IMR-90 (cell line): ENCODE results near the gene PRR5L. TPM values are rescaled to one million over a fixed set of nuclear protein-coding genes. Genes with fewer than 3 reads are reported as not detected.

Experiments
- ATAC-seq: fragments of 200-7000 bp; cut with Tn5 transposase; 2 replicates; pipeline ENCODE4 v1.9.1; 2020; ENCODE audit warnings: low read depth, mild to moderate bottlenecking, moderate library complexity
- BruUV-seq: library from RNA; stranded (reverse); fragments of 400-500 nt; replicated peaks from 2 replicates; lab custom pipeline; 2021; lab: Mats Ljungman, UMichigan
- CTCF ChIA-PET: fragments of 300-600 bp; formaldehyde crosslinking; extraction: SDS; loops from one replicate; lab custom pipeline; 2021; ENCODE audit warnings: antibody characterized with exemption; lab: Yijun Ruan, JAX
- POLR2A ChIA-PET: fragments of 300-600 bp; sonication (Branson Sonifier 250); formaldehyde crosslinking; loops from one replicate; lab custom pipeline; 2022; ENCODE audit warnings: antibody characterized with exemption; ENCODE audit not compliant: unreplicated experiment; lab: Charles Lee
- DNase-seq: peaks from one replicate; pipeline ENCODE4 v3.0.0; 2013
- H2AFZ ChIP-seq: replicated peaks from 2 replicates; pipeline ENCODE3; 2013; ENCODE audit warnings: low read length, mild to moderate bottlenecking; ENCODE audit not compliant: poor library complexity
- H2AK5ac ChIP-seq: 2 replicates; pipeline ENCODE4 v1.6.1; 2013; ENCODE audit warnings: low read depth, low read length, inconsistent platforms
- H2AK9ac ChIP-seq: replicated peaks from 2 replicates; pipeline ENCODE3; 2013; ENCODE audit warnings: mild to moderate bottlenecking, low read depth, low read length, moderate library complexity; ENCODE audit not compliant: poor library complexity
- H2BK120ac ChIP-seq: 2 replicates; pipeline ENCODE4 v1.6.1; 2013; ENCODE audit warnings: low read depth, low read length, inconsistent platforms
- H2BK15ac ChIP-seq: 3 replicates; pipeline ENCODE4 v1.6.1; 2013; ENCODE audit warnings: low read depth, low read length, inconsistent platforms
- H2BK20ac ChIP-seq: 2 replicates; pipeline ENCODE4 v1.6.1; 2013; ENCODE audit warnings: low read depth, mild to moderate bottlenecking, inconsistent platforms, low read length, moderate library complexity
- H2BK5ac ChIP-seq: 2 replicates; pipeline ENCODE4 v1.6.1; 2013; ENCODE audit warnings: mild to moderate bottlenecking, low read depth, low read length, inconsistent platforms; ENCODE audit not compliant: poor library complexity, severe bottlenecking
- H3K14ac ChIP-seq: replicated peaks from 2 replicates; pipeline ENCODE4 v1.6.1; 2013; ENCODE audit warnings: low read depth, low read length, inconsistent platforms
- H3K18ac ChIP-seq: 2 replicates; pipeline ENCODE4 v1.6.1; 2013; ENCODE audit warnings: low read depth, low read length, control low read depth
- H3K23ac ChIP-seq: 2 replicates; pipeline ENCODE4 v1.6.1; 2013; ENCODE audit warnings: low read depth, low read length, inconsistent platforms
- H3K27ac ChIP-seq: 2 replicates; pipeline ENCODE4 v1.5.1; 2013; ENCODE audit warnings: mild to moderate bottlenecking, control low read depth, low read length; ENCODE audit not compliant: insufficient read depth
- H3K27me3 ChIP-seq: 2 replicates; pipeline ENCODE4 v1.6.1; 2013; ENCODE audit warnings: low read length; ENCODE audit not compliant: control insufficient read depth, insufficient read depth
- H3K36me3 ChIP-seq: 2 replicates; pipeline ENCODE4 v1.6.1; 2013; ENCODE audit warnings: low read length, mixed read lengths; ENCODE audit not compliant: control insufficient read depth, insufficient read depth
- H3K4ac ChIP-seq: 2 replicates; pipeline ENCODE4 v1.6.1; 2013; ENCODE audit warnings: low read depth, low read length, inconsistent platforms
- H3K4me1 ChIP-seq: 2 replicates; pipeline ENCODE4 v1.6.1; 2013; ENCODE audit warnings: low read length, mixed read lengths; ENCODE audit not compliant: control insufficient read depth, insufficient read depth
- H3K4me2 ChIP-seq: 2 replicates; pipeline ENCODE4 v1.6.1; 2013; ENCODE audit warnings: low read depth, mild to moderate bottlenecking, control low read depth, low read length, moderate library complexity
- H3K4me3 ChIP-seq: 2 replicates; pipeline ENCODE4 v1.5.1; 2013; ENCODE audit warnings: low read depth, mild to moderate bottlenecking, control low read depth, low read length, moderate library complexity; ENCODE audit not compliant: insufficient read depth
- H3K56ac ChIP-seq: 2 replicates; pipeline ENCODE4 v1.6.1; 2013; ENCODE audit warnings: low read length, inconsistent platforms; ENCODE audit not compliant: insufficient read depth; ENCODE audit errors: extremely low read depth
- H3K79me1 ChIP-seq, 2 experiments: 2 replicates each; pipeline ENCODE4 v1.6.1; 2013; ENCODE audit warnings: low read length in 2 of 2, inconsistent platforms in 1 of 2, low read depth in 1 of 2
- H3K9ac ChIP-seq: 2 replicates; pipeline ENCODE4 v1.6.1; 2013; ENCODE audit warnings: low read depth, low read length, control low read depth
- H3K9me1 ChIP-seq: 2 replicates; pipeline ENCODE4 v1.6.1; 2013; ENCODE audit warnings: low read length, inconsistent platforms; ENCODE audit not compliant: insufficient read depth
- H3K9me3 ChIP-seq: 2 replicates; pipeline ENCODE4 v1.6.1; 2013; ENCODE audit warnings: low read length; ENCODE audit not compliant: control insufficient read depth, insufficient read depth
- H4K20me1 ChIP-seq: 2 replicates; pipeline ENCODE4 v1.6.1; 2013; ENCODE audit warnings: low read length, inconsistent platforms; ENCODE audit not compliant: insufficient read depth
- H4K5ac ChIP-seq: 2 replicates; pipeline ENCODE4 v1.6.1; 2013; ENCODE audit warnings: mild to moderate bottlenecking, low read depth, low read length, control low read depth
- H4K8ac ChIP-seq, 2 experiments: 2 replicates each; pipeline ENCODE4 v1.6.1; 2013; ENCODE audit warnings: low read depth in 2 of 2, low read length in 2 of 2, control low read depth in 1 of 2, inconsistent platforms in 1 of 2
- H4K91ac ChIP-seq: 2 replicates; pipeline ENCODE4 v1.6.1; 2013; ENCODE audit warnings: low read depth, low read length, inconsistent platforms; ENCODE audit not compliant: insufficient read depth
- FOS ChIP-seq: fragments of 150-350 bp; IDR thresholded peaks from 2 replicates; pipeline ENCODE4 v1.6.1; 2016; ENCODE audit warnings: low read depth, low read length
- MAZ ChIP-seq: IDR thresholded peaks from 2 replicates; pipeline ENCODE4 v1.6.1; 2012; ENCODE audit warnings: low read depth, mild to moderate bottlenecking, low read length, improper control_type of control experiment, moderate library complexity, borderline replicate concordance
- RFX5 ChIP-seq: IDR thresholded peaks from 2 replicates; pipeline ENCODE4 v1.8.0; 2012; ENCODE audit warnings: low read depth, mild to moderate bottlenecking, low read length, moderate library complexity
- USF2 ChIP-seq: fragments of 150-350 bp; IDR thresholded peaks from 2 replicates; pipeline ENCODE4 v1.6.1; 2017; ENCODE audit warnings: mild to moderate bottlenecking, antibody characterized with exemption, low read length, low read depth
- WGBS, 2 experiments: methylation state at CpG; one replicate each; pipeline versions ENCODE4 v1.1.5 to v1.1.7; 2013; ENCODE audit warnings: missing lambda C conversion rate in 2 of 2; ENCODE audit not compliant: insufficient read length in 1 of 2; ENCODE audit errors: extremely low coverage in 2 of 2; 5-methylcytosine and 5-hydroxymethylcytosine counted together
- dilution Hi-C: fragments of 300-500 bp; cut with HindIII; formaldehyde crosslinking; loops from one replicate; pipeline ENCODE4 v1.14.3; 2018; ENCODE audit warnings: low sequenced_read_pairs; ENCODE audit not compliant: unreplicated experiment
- in situ Hi-C: fragments of 300-500 bp; cut with MboI; formaldehyde crosslinking; loops from 3 replicates; pipeline ENCODE4 v1.14.3; 2019; ENCODE audit warnings: low sequenced_read_pairs, inconsistent platforms, mixed read lengths
- intact Hi-C: fragments of 100-400 bp; cut with micrococcal nuclease; formaldehyde crosslinking; loops from 2 replicates; pipeline ENCODE4 v1.10.0; 2022
- polyA plus RNA-seq, 3 experiments: library from polyadenylated mRNA; depleted of rRNA; stranded (reverse); fragments of >200 nt; gene quantifications; 2 replicates each; pipeline ENCODE4 v1.2.3, GENCODE V29; 2012; ENCODE audit warnings: low replicate concordance in 1 of 3
- total RNA-seq: library from RNA; depleted of rRNA; stranded (reverse); fragments of >200 nt; gene quantifications from 2 replicates; pipeline ENCODE4 v1.2.3, GENCODE V29; 2012

The PRR5L gene
- total and polyA plus RNA-seq, 2 of the 4 experiments (the other 2 are of a cell fraction) = 2.9 to 3.6 TPM

DNA sequence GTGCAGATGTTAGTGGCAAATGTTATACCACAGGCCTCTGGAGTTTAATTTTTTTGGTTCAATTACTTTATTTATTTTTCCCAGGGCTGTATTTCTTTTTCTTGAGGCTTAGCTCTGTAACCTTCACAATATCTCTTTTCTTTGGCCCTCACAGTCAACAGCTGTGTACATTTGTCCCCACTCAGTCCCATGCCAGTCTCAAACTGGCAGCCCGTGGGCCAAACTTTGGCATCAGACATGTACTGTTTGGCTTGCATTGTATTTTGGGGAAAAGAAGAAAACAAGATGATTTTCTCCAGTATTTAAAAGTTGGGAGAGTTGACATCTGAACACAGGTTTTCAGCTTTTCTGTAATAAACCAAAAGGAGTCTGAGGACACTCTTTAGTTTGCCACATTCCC is 87.1 kb downstream of the PRR5L start:
- ChIA-PET POLR2A (no interaction called here), CTCF (no interaction called here)
- intact Hi-C loops (no loop called here), dilution Hi-C loops (no loop called here), in situ Hi-C loops (no loop called here)
- H2AK5ac ChIP-seq = no peak overlapping the region
- H2BK15ac ChIP-seq = no peak overlapping the region
- H2AK9ac ChIP-seq = no peak overlapping the region
- no CpG with 5 or more reads among the region's 1 CpG for WGBS, 2 experiments
- H3K27ac ChIP-seq = no peak overlapping the region
- BruUV-seq = no TSS peak
- no peak overlapping the region for H3K4me2 ChIP-seq
- no peaks in the 10 kb centered on the region for H3K9me3 ChIP-seq
- no peak overlapping the region for H3K4ac ChIP-seq
- H2BK20ac ChIP-seq = no peak overlapping the region
- H3K9me1 ChIP-seq = peaks cover 14% of the 10 kb centered on the region
- H3K4me1 ChIP-seq = peaks cover 4% of the 10 kb centered on the region; the same call in 1 of the 2 replicates
- H4K91ac ChIP-seq = no peak overlapping the region
- no peak overlapping the region for H3K4me3 ChIP-seq
- no peak overlapping the region for H2BK120ac ChIP-seq
- DNase-seq (no peak), ATAC-seq (no peak)
- no peaks in the 10 kb centered on the region; the same call in 1 of the 2 replicates for H3K27me3 ChIP-seq
- peaks cover 14% of the 10 kb centered on the region; the same call in 1 of the 2 replicates for H4K20me1 ChIP-seq
- no peak overlapping the region for H2BK5ac ChIP-seq
- H3K36me3 ChIP-seq = no peaks in the 10 kb centered on the region
- H4K5ac ChIP-seq = no peak overlapping the region
- H3K18ac ChIP-seq = no peak overlapping the region
- H3K79me1 ChIP-seq = peaks cover 7 to 10% of the 10 kb centered on the region in 2 experiments; a peak in 3 of 4 replicates
- H4K8ac ChIP-seq = no peak overlapping the region
- TF ChIP-seq RFX5 = no peak
- TF ChIP-seq USF2 = no peak
- no peak for TF ChIP-seq MAZ
- no peak for TF ChIP-seq FOS
- H3K23ac ChIP-seq = no peak overlapping the region
- H3K56ac ChIP-seq = no peak overlapping the region
- no peak overlapping the region for H3K9ac ChIP-seq
- no peak overlapping the region for H2AFZ ChIP-seq
- no peak overlapping the region for H3K14ac ChIP-seq
